Brain pericyte (primary cell): Measurements from ENCODE around the gene MIEF1.

Experiments
- DNase-seq: peaks from one replicate; pipeline ENCODE4 v3.0.0-alpha.2; 2012; ENCODE audit warnings: low read depth, low spot score

The MIEF1 gene

DNA sequence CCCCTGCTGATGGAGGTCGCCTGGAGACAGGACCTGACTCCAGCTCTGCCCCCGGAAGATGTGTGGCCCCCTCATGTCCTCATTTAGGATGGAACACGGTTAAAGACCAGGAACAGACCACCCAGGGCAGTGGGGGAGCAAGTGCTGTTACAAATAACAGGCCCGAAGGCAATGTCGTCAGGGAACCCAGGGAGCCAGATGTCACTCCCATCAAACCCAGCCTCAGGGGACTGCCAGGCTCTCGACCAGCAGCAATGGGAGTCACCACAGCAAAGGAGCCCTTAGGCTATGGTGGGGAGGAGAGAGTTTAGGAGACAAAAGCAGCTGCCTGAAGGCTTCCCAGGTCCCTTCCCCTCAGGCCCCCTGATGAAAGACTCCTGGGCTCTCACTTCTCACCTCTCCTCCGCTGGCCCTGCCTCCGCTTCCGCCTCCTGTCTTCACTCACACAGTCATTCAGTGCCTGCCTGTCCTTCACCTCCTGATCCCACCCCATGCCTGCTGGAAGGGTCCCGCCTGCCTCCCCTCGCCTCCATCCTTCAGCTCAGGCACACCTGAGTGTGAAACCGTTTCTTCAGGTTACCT lies 26.1 kb downstream of the MIEF1 start:
- DNase-seq: no peak

DNA sequence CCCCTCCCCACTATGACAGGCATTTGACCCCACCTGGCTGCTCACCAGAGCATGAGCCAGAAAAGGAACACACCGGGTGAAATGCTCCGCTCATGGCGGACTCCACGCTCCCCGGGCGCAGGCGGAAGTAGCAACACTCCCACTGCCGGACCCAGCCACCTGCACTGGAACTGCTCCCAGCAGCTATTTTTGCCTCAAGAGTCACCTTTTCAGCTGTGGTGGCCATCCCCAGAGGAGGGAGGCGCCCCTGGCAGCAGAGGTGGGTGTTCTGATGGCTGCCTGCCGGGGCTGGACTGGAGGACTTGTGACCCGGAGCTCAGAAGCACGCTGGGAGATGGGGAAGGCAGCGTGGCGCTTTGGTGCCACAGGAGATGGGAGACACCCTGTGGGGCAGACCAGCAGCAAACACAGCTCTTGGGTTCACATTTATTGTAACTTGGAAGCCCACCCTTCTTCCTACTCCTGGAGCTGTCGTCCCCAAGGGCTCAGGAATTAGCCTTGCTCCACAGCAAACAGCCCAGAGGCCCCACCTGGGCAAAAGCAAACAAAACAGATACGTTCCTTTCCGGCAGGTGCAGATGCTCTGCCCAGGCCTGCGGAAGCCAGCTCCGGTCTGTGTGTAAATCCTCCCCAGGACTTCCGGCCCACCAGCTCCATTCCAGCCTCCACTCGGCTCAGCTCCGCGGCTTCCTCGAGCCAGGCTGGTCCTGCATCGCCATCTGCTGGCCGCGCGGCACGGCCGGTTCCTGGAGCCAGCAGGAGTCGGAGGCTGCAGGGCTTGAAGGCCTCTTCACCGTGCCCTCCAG lies 26.8 kb downstream of the MIEF1 start:
- DNase-seq: peak; percentile 82

DNA sequence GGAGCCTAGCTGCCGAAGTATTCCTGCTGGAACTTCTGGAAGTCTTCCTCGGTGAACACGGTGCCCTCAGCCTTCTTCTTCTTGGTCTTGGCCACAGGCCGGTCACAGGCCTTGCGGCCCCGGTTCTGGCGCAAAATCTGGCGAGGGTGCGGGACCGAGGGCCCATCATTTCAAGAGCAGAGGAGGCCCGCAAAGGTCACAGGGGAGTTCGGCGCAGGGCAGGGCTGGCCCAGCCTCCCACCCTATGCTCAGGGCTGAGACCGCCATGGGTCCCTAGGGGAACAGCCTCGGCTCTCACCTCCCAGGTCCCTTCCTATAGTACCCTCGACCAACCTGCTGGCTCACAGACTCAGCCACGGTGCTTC lies 27.4 kb downstream of the MIEF1 start:
- DNase-seq: no peak

DNA sequence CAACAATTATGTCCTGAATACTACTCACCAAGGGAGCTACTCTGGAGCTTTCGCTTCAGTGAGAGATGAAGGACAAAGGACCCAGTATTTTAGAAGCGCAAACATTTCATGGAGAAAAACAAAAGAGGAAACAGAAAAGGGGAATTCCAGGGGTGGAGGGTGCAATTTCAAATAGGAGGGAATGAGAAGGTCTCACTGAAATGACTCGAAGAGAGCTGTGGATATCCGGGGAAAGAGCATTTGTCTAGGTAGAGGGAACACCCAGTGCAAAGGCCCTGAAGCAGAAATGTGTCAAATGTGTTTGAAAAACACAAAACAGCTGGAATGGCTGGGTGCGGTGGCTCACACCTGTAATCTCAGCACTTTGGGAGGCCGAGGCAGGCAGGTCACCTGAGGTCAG lies 28.0 kb downstream of the MIEF1 start:
- no peak for DNase-seq

DNA sequence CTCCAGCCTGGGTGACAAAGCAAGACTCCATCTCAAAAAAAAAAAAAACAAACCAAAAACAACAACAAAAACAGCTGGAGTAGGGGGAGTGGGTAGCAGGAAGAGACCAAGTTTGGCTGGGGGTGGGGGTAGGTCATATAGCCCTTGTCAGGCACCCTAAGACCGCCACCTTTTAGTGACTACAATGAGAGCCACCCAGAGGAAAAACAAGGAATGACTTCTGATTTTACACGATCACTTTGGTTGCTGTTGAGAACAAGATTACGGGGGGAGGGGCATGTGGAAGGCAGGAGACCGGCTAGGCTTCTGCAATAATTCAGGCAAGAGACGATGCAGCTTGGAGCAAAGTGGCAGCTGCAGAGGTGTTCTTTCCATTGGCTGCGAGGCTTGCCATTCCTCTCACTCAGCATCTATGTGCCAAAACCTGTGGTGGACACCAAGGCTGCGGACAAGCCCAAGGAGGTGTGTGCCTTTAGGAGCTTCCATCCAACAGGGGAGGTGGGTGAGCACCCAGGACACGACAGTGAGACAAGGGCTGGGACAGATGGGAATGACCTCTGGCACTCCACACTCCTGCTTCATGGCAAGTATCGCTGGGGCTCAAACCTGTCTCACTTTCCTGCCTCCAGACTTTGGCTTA lies 28.7 kb downstream of the MIEF1 start:
- DNase-seq: no peak

DNA sequence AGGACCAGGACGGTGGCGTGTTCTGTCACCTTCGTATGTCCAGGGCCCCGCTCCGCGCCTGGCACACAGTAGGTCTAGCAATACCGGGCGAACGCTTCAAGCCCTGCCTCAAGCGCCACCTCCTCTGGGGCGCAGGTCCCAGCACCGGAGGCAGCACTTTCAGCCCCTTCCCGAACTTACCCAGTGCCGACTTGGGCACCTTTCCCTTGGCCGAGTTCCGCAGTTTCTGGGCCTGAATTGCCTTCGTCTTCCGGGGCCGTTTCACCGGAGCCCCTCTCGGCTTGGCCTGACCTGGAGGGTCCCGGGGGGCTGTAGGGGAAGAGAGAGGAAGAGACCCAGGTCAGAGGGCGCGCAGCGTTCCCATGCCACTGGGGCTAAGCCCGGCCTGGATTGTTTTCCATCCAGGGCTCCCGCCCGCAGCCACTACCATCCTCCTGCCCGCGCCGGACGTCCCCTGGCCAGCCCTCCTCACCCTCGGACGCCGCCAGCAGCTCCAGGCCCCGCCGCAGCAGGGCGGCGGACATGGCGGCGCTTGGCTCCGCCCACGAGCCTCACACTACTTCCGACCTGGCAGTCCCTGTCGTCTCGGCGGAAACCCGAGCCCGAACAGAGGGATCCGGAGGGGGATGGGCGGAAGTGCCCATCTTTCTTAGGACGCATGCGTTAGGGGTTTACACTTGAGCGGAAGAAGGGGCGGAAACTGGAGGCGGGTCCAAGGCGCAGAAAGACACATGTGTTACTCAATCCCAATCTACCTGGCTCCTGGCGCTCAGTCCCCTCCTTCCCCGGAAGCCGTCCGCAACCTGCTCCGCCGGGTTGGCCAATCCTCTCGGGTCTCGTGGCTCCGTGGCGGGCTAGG lies 30.4 kb downstream of the MIEF1 start, which contains the start of gene RPS19BP1:
Gene RPS19BP1, minus strand, starts transcription at position 534 of the 859 bp plus-strand sequence. Its CDS starts 10 bp downstream, at position 524.
- DNase-seq: peak; percentile 98

DNA sequence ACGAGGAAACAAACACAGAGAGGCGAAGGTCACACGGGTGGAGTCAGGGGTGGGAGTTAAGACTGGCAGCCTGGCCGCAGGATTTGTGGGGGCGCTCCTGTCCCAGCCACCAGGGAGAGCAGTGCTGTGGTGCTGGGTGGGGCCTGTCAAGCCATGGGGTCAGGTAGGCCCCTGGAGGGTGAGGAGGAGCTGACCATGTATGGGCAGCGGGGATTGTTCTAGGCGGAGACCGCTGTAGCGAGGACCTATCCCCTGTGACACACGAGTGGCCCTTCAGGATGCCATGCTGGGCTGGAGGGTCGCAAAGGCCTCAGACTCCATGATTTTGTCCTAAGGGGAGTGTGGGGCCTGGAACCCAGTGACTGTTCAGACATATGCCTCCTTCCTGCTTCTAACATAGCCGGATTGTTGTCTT lies 32.0 kb downstream of the MIEF1 start:
- no peak for DNase-seq

DNA sequence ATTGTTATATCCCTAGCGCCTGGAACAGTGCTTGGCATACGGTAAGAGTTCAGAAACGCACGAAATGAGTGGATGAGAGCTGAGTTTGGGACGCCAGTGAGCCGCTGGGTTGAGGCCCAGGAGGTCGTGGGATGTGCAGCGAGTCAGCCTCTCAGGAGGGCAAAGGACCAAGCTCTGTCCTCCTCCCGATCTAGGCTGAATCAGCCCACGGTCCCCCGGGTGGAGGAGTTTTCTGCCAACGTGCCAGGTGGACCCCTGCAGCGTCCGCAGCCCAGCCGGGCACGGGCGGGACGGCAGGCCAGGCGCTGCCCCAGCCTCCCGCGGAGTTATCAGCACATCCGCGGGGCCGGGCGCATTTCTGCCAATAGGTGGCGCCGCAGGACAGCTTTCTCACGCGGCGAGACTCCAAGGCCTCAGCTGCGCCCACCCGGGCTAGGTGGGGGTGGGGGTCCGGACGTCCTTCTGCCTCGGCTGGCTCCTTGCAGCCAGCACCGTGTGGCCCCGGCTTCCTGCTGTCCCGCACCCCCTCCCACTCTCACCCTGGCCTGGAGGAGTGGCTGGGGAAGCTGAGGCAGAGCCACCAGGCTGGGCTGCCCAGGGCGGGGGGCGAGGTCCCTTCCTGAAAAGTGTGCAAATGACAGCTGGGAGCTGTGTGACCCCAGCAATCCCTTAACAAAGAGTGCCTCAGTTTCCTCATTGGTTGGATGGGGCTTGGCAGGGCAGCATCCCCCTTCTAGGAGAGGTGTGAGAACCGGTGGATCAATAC lies 32.7 kb downstream of the MIEF1 start:
- no peak for DNase-seq

DNA sequence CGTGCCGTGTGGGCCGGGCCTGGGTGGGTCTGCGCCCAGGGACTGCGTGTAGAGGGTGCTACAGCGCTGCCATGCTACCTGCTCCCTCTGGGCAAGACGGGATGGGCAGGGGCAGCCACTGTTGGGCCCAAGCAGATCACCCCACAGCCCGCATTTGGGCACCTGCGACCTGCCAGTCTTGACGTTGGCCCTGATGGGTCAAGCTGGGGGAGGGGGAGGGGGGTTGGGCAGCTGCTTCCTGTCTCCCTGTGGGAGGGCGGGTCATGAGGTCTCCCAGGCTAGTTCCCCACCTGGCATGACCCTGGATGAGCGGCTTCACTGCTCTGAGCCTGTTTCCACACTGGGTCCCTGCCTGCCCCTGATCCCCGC lies 33.3 kb downstream of the MIEF1 start:
- no peak for DNase-seq

DNA sequence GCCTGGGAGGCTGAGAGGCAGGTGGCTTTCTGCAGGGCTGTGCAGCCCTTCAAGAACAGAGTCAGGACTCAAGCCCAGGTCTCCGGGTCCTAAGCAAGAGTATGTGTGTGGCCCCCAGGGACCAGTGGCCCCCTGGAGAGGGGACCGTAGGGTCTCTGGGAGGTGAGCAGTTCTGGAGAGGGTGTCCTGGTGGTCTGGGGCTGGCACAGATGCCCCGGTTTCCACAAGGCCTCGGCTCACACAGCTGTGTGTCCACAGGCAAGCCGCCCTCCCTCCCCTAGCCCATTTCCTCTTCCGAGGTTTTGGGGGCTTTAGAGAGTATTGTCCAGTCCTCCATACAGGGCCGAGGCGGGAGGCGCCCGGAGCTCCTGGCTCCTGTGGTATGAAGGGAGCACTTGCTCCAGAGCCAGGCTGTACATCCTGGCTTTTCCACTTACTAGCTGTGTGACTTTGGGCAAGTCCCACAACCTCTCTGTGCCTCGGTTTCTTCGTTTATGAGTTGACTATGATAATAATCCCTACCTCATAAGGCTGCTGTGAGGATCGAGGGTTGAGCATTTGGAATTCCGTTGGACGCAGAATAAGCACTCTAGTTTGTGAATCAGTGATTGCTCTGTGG lies 33.9 kb downstream of the MIEF1 start:
- no peak for DNase-seq

DNA sequence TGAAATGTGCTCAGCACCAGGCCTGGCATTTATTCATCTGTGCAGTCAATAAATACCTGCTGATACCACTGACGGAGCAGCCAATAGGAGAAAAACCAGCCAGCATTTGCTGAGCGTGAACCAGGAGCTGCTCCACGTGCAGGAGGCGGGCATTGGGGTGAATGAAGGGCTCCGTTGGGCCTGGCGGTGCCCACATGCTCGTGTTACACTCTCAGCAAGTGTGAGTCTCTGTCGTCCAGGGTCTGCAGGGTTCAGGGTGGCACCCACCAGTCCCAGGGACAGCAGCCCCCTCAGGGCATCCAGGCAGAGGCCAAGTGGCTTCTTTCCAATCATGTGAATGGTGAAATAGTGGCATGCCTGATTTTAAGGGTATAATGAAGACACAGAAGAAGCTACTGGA lies 34.6 kb downstream of the MIEF1 start:
- DNase-seq: no peak

DNA sequence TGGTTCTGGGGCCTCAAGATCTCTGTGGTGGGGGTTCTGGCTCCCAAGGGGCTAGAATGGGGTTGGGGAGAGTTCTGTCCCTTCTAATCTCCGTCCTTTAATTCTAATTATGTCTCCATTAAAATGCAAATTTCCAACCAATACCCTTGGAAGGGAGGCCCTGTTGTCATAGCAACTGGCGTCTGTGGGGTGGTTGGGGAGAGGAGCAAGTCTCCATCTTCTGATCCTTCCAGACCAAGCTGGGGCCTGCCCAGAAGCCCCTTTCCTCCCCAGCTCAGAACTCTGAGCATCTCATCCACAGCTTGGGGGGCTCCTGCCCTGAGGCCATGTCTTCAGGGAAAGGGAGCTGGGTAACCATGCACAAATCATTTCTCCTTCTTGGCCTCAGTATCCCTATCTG lies 35.9 kb downstream of the MIEF1 start:
- DNase-seq: no peak

DNA sequence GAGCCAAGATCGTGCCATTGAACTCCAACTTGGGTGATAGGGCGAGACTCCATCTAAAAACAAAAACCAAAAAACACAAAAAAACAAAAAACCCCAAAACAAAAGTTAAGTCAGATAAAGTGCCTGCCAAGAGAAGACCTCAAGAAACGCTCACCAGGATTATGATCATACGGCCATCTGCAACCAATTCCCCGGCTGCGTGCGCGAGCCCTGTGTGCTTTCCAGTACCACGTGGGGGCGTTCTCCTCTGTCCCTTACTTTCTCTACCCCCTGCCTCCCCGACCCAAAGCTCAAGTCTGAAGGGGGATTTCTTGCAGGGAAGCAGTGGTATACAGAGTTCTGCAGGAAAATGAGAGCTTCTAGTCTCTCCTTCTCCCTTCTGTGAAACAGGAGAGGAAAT lies 41.0 kb downstream of the MIEF1 start:
- no peak for DNase-seq

DNA sequence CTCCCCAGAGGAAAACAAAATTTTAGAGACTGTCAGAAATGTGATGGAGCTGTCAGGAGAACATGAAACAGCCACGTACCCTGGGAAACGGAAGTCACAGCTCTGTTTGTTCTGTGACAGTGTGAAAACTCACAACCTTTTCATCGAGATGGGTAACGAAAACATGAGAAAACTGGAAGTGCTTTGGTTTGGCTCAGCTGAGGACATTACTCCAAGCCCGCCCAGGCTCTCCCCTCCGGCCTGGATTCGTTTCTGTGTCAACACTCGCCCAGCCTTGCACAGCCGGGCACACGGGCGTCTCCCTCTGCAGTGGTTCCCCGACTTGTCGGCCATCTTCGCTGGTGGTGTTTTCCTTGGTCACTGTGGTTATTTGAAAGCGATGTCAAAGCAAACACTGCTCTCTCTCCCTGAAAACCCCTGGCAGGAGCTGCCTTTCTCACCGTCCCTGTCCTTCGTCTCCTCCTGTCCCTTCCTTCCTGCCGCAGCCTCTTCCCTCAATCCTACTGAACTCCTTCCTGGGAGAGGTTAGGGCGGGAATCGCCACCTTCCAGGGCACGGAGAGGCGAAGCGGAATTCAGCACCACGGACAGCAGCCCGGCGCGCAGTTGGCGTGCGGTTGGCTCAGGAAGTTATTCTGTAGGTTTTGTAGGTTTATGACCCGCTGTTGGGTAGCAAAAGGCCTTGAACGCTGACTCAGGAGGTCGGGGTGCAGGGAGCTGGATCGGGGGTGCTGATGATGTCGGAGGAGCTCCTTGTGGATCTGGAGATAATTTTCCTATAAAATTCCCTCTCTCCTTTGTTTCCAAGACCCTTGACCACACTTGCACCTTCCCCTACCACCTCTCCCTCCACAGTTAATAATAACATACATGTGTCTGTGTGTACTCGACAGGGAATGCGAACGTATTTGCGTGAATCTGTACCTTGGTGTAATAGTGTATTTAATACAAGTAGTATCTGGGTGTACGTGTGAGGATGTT lies 43.6 kb downstream of the MIEF1 start:
- DNase-seq: no peak

DNA sequence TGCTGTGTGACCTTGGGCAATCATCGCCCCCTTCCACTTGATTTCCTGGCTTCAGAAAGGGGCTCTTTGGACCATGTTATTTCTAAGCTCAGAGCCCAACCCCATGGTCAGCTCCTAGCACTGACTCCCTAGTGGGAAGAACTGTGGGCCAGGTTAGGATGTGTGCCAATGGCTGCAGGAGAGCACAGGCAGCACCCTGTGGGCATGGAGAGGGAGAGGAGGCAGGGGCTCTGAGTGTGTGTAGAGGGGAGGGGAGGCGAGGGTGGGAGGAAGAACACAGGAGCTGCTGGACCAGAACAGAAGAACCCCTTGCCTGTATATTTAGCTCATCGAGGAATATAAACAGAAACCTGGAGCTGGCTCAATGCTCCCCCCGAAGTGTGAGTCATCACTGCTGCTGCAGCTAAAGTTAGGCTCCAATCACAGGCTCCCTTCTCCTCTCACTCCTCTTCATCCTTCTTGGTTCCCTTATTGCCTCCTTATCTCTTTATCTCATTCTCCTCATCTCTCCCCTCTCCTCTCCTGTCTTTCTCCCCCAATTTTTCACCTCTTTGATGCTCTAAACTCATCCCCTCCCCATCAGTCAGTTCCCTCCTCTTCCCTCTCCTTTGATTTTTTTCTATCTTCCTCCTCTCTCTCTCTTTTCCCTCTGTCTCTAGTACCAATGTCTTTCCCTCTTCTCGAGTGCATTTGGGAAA lies 44.9 kb downstream of the MIEF1 start:
- DNase-seq: no peak

DNA sequence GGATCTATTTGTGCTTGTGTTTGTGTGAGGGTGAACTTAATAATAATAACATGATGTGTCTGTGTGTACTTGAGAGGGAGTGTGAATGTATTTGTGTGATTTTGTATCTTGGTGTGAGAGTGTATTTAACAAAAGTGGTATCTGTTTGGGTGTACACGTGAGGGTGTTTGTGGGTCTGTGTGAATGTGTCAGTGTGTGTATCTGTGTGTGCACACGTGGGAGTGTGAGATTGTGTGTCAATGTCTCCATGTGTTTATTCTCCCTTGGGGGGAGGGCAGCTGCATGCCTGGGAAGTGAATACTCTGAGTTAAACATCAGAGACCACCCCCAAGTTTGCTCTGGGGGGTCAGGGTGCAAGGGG lies 45.5 kb downstream of the MIEF1 start:
- DNase-seq: no peak

DNA sequence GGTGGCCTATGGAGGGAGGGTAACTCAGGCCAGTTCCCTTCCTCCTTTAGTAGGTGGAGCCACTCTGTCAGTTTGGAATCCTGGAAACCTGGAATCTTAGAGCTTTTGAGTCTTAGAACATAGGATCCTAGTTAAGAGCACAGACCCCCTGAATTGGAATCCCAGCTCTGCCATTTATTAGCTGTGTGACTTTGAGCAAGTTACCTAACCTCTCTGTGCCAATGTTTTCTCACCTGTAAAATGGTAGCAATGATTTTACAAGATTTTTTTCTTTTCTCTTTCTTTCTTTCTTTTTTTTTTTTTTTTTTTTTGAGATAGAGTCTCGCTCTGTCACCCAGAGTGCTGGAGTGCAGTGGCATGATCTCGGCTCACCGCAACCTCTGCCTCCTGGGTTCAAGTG lies 51.3 kb downstream of the MIEF1 start:
- no peak for DNase-seq

DNA sequence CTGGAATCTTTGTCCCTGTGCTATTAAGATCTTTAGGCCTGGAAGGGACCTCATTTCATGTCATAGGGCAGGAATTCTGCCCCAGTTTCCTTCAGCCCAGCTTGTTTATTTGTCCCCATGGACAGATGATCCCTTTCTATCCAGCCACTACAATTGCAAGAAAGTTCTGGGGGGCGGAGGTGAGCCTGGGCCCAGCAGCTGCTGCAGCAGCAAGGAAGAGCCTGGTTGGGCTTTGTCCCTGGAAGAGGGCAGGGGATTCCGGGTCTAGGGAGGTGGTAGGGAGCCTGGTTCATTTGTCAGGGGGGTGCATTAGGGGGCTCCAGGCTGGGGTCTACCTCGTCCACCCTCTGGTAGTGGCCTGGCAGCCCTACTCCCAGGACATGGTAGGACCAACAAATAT lies 52.1 kb downstream of the MIEF1 start:
- DNase-seq: no peak
